Body of pancreas (tissue), 4 donors: ENCODE data around the gene BRD3. TPM values are rescaled to one million over a fixed set of nuclear protein-coding genes. Genes with fewer than 3 reads are reported as not detected.

Experiments used
- ATAC-seq: fragments of 150-250 bp; one replicate; pipeline ENCODE4 v1.9.1; 2016
- DNase-seq, 4 donors: peaks; one replicate each; pipeline ENCODE4 v3.0.0-alpha.2; 2019
- H3K27ac ChIP-seq, 4 donors: fragments of 200-600 bp; sonication (generic); 1 replicate in 3 of 4; 2 replicates in 1 of 4; pipeline versions ENCODE4 v1.5.1 to v1.6.1; 2016 to 2019; ENCODE audit warnings: mild to moderate bottlenecking in 1 of 4, mixed read lengths in 1 of 4, moderate library complexity in 1 of 4
- H3K27me3 ChIP-seq, 2 donors: fragments of 200-600 bp; sonication (generic); one replicate each; pipeline ENCODE4 v1.6.0; 2016; ENCODE audit warnings: mild to moderate bottlenecking in 1 of 2
- H3K36me3 ChIP-seq, 2 donors: fragments of 200-600 bp; sonication (generic); replicated peaks in 1 of 2; 2 replicates each; pipeline ENCODE4 v1.5.1; 2016; ENCODE audit warnings: low read depth in 2 of 2; ENCODE audit not compliant: insufficient read depth in 1 of 2
- H3K4me1 ChIP-seq: fragments of 200-600 bp; sonication (generic); one replicate; pipeline ENCODE4 v1.6.0; 2016
- H3K4me3 ChIP-seq, 2 donors: fragments of 200-600 bp; sonication (generic); 1 replicate in 1 of 2; 2 replicates in 1 of 2; pipeline ENCODE4 v1.5.1; 2016 to 2019
- H3K9me3 ChIP-seq, 3 donors: fragments of 200-600 bp; sonication (generic); 1 replicate in 2 of 3; 2 replicates in 1 of 3; pipeline ENCODE4 v1.5.1; 2016
- POLR2A ChIP-seq, 3 donors: fragments of 450-650 bp; IDR thresholded peaks; one replicate each; pipeline ENCODE4 v1.6.1; 2016; ENCODE audit warnings: antibody characterized with exemption in 3 of 3, mild to moderate bottlenecking in 2 of 3
- WGBS, 2 donors: methylation state at CpG; one replicate each; pipeline ENCODE4 v1.1.5; 2017; 5-methylcytosine and 5-hydroxymethylcytosine counted together
- intact Hi-C: fragments of 100-400 bp; cut with DNase I; formaldehyde crosslinking; loops from one replicate; pipeline ENCODE4 v1.15.1; 2023
- total RNA-seq, 2 donors: library from RNA; depleted of rRNA; stranded (reverse); fragments of >200 nt; gene quantifications; one replicate each; pipeline ENCODE4 v1.1.0, GENCODE V29; 2016
- TF ChIP-seq, protein P1 (sequence below), 7 experiments: fragments of 450-650 bp in 4 of 7; fragments of 200-600 bp in 3 of 7; sonication (generic) in 3 of 7; IDR thresholded peaks; one replicate each; pipeline ENCODE4 v1.5.1; 2016 to 2019; ENCODE audit warnings: antibody characterized with exemption in 7 of 7

Gene BRD3
- total RNA-seq, 2 donors from 2014 or later = 12.2 to 27.4 TPM

DNA sequence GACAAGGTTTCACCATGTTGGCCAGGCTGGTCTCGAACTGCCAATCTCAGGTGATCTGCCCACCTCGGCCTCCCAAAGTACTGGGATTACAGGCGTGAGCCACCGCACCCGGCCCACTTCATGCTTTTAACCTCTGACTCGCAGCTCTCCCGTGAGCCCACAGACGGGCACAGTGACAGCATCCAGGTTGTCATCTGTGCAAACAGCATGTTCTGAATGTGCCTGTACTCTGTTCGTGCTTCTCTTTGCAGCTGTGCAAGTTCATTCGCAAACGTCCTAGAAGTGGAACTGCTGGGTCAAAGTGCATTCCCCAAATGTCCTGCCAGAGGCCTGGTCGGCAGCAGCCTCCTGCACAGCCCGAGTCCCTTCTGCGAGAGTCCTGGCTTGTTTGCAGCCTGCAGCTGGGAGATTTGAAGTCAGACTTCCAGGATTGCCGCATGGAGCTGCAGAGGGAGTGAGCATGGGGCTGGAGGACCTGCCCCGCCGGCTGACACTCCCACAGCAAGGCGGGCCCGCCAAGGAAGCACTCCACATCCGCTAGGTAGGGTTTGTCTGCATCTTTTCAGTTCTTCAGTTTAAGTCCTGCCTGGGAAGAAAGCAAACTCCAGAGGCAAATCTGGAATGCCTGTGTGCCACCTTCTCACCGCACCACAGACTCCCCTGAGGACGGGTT lies 39.1 kb downstream of the BRD3 start:
- TF ChIP-seq, protein P1, sequence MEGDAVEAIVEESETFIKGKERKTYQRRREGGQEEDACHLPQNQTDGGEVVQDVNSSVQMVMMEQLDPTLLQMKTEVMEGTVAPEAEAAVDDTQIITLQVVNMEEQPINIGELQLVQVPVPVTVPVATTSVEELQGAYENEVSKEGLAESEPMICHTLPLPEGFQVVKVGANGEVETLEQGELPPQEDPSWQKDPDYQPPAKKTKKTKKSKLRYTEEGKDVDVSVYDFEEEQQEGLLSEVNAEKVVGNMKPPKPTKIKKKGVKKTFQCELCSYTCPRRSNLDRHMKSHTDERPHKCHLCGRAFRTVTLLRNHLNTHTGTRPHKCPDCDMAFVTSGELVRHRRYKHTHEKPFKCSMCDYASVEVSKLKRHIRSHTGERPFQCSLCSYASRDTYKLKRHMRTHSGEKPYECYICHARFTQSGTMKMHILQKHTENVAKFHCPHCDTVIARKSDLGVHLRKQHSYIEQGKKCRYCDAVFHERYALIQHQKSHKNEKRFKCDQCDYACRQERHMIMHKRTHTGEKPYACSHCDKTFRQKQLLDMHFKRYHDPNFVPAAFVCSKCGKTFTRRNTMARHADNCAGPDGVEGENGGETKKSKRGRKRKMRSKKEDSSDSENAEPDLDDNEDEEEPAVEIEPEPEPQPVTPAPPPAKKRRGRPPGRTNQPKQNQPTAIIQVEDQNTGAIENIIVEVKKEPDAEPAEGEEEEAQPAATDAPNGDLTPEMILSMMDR (IDR thresholded peaks at IDR 0.05) = no peak
- 86 to 92% methylated on average over 8 to 22 of the region's 22 CpGs for WGBS, 2 donors
- intact Hi-C loops = no loop called here
- ATAC-seq (no peak), DNase-seq (no peak)
- Histone ChIP-seq H3K27me3 (no peaks in the 10 kb centered on the region), H3K4me1 (peaks cover 7% of the 10 kb centered on the region), H3K9me3 (no peaks in the 10 kb centered on the region), H3K27ac (no peak overlapping the region), H3K36me3 (peaks cover 3 to 7% of the 10 kb centered on the region in 2 donors), H3K4me3 (no peak overlapping the region)

DNA sequence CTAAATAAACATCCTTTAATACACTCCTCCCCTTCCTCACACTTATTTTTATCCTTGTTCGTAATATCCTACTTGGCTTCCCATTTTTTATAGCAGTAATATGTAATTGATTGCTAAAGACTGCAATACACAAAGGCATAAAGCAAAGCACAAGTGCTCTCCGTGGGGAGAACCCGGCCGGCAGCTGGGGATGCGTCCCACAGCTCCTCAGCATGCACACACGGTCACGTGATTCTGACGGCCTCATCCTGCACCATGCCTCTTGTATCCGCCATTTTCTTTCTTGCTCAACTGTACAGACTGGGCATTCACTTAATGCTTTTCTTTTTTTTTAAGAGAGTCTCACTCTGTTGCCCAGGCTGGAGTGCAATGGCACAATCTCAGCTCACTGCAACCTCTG lies 39.8 kb downstream of the BRD3 start:
- intact Hi-C loops = no loop called here
- WGBS, 2 donors = 90 to 92% methylated on average over 9 of the region's 9 CpGs
- Histone ChIP-seq H3K36me3 (peaks cover 3 to 5% of the 10 kb centered on the region in 2 donors), H3K4me3 (no peak overlapping the region), H3K27me3 (no peaks in the 10 kb centered on the region), H3K4me1 (peaks cover 7% of the 10 kb centered on the region), H3K27ac (no peak overlapping the region), H3K9me3 (no peaks in the 10 kb centered on the region)
- DNase-seq (no peak), ATAC-seq (no peak)
- TF ChIP-seq POLR2A (IDR thresholded peaks at IDR 0.05) = no peak
- TF ChIP-seq, protein P1 (IDR thresholded peaks at IDR 0.05) = no peak

DNA sequence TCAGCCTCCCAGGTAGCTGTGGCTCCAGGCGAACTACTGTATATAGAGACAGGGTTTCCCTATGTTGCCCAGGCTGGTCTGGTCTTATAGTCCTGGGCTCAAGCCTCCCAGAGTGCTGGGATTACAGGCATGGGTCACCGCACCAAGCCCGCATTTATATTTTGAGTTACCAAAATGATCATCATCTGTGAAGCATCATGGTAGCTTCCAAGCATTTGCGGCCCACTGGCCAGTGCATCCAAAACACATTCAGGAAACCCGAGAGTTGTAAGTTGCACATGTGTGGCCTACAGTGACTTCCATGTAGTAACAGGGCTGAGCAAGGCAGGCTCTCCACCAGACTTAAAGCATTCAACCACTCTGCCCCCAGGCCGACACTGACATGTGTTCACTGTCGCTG lies 40.3 kb downstream of the BRD3 start:
- no peaks in the 10 kb centered on the region for H3K9me3 ChIP-seq
- ATAC-seq (no peak), DNase-seq (no peak)
- no peak for TF ChIP-seq POLR2A (IDR thresholded peaks at IDR 0.05)
- TF ChIP-seq, protein P1 (IDR thresholded peaks at IDR 0.05) = no peak
- H3K36me3 ChIP-seq = peaks cover 3 to 5% of the 10 kb centered on the region in 2 donors
- H3K4me1 ChIP-seq = peaks cover 7% of the 10 kb centered on the region
- no peaks in the 10 kb centered on the region for H3K27me3 ChIP-seq
- H3K27ac ChIP-seq = no peak overlapping the region
- WGBS, 2 donors = 94 to 95% methylated on average over 7 of the region's 7 CpGs
- no peak overlapping the region for H3K4me3 ChIP-seq
- intact Hi-C loops = no loop called here

DNA sequence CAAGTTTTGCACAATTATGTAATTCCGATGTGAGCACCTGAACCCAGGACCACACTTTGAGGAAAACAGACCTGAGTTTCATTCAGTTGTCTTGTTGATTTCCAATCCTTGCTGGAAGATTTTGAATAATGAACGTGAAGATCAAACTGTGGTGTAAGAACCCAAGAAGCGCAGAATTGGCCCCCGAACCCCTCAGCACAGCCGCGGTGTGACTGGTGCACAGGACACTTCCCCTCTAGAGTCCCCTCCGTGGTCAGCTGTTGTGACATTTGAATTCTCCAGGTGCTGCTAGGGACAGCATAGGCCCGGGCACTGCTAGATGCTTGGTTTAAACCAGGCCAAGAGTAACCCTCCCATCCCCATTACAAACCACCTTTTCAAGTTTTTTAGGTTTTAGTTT lies 40.8 kb downstream of the BRD3 start:
- Histone ChIP-seq H3K27ac (no peak overlapping the region), H3K36me3 (peaks cover 3 to 5% of the 10 kb centered on the region in 2 donors), H3K27me3 (no peaks in the 10 kb centered on the region), H3K9me3 (no peaks in the 10 kb centered on the region), H3K4me3 (no peak overlapping the region), H3K4me1 (peaks cover 7% of the 10 kb centered on the region)
- ATAC-seq (no peak), DNase-seq (no peak)
- TF ChIP-seq, protein P1 (IDR thresholded peaks at IDR 0.05) = no peak
- TF ChIP-seq POLR2A (IDR thresholded peaks at IDR 0.05) = no peak
- WGBS, 2 donors = 88 to 92% methylated on average over 8 of the region's 8 CpGs
- intact Hi-C loops = no loop called here

DNA sequence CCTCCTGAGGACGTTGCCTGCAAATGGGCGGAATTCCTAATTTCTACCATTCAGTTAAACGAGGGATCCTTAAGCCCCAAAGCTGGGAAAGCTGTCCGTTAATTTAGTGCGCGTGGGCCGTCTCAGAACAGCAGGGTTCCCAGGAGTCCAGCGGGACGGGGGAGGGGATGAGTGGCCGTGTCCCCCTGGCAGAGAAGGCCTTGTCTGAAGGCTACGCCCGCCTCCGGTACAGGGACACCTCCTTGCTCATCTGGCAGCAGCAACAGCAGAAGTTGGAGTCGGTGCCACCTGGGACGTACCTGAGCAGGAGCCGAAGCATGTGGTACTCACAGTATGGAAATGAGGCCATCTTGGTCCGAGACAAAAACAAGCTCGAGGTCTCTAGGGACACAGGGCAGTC lies 41.2 kb downstream of the BRD3 start:
- H3K36me3 ChIP-seq = peaks cover under 1 to 2% of the 10 kb centered on the region in 2 donors
- peaks cover 7% of the 10 kb centered on the region for H3K4me1 ChIP-seq
- ATAC-seq (no peak), DNase-seq (no peak)
- intact Hi-C loops = no loop called here
- H3K27me3 ChIP-seq = no peaks in the 10 kb centered on the region
- WGBS, 2 donors = 85 to 89% methylated on average over 16 to 18 of the region's 18 CpGs
- no peaks in the 10 kb centered on the region for H3K9me3 ChIP-seq
- no peak overlapping the region for H3K27ac ChIP-seq
- H3K4me3 ChIP-seq = no peak overlapping the region
- no peak for TF ChIP-seq POLR2A (IDR thresholded peaks at IDR 0.05)
- TF ChIP-seq, protein P1 (IDR thresholded peaks at IDR 0.05) = no peak
